IMR-90 (cell line): ENCODE data around the gene MTF2. TPM values are rescaled to one million over a fixed set of nuclear protein-coding genes. Genes with fewer than 3 reads are reported as not detected.
"Not testable (repeated sequence)": the region's sequence is repeated elsewhere in the genome, so short reads cannot be mapped to it uniquely, and the experiment has no call there.

ENCODE experiments used
- ATAC-seq: fragments of 200-7000 bp; cut with Tn5 transposase; 2 replicates; pipeline ENCODE4 v1.9.1; 2020; ENCODE audit warnings: low read depth, mild to moderate bottlenecking, moderate library complexity
- BruUV-seq: library from RNA; stranded (reverse); fragments of 400-500 nt; replicated peaks from 2 replicates; lab custom pipeline; 2021; lab: Mats Ljungman, UMichigan
- CTCF ChIA-PET: fragments of 300-600 bp; formaldehyde crosslinking; extraction: SDS; loops from one replicate; lab custom pipeline; 2021; ENCODE audit warnings: antibody characterized with exemption; lab: Yijun Ruan, JAX
- POLR2A ChIA-PET: fragments of 300-600 bp; sonication (Branson Sonifier 250); formaldehyde crosslinking; loops from one replicate; lab custom pipeline; 2022; ENCODE audit warnings: antibody characterized with exemption; ENCODE audit not compliant: unreplicated experiment; lab: Charles Lee
- DNase-seq: peaks from one replicate; pipeline ENCODE4 v3.0.0; 2013
- H2AFZ ChIP-seq: replicated peaks from 2 replicates; pipeline ENCODE3; 2013; ENCODE audit warnings: low read length, mild to moderate bottlenecking; ENCODE audit not compliant: poor library complexity
- H2AK5ac ChIP-seq: 2 replicates; pipeline ENCODE4 v1.6.1; 2013; ENCODE audit warnings: low read depth, low read length, inconsistent platforms
- H2AK9ac ChIP-seq: replicated peaks from 2 replicates; pipeline ENCODE3; 2013; ENCODE audit warnings: mild to moderate bottlenecking, low read depth, low read length, moderate library complexity; ENCODE audit not compliant: poor library complexity
- H2BK120ac ChIP-seq: 2 replicates; pipeline ENCODE4 v1.6.1; 2013; ENCODE audit warnings: low read depth, low read length, inconsistent platforms
- H2BK15ac ChIP-seq: 3 replicates; pipeline ENCODE4 v1.6.1; 2013; ENCODE audit warnings: low read depth, low read length, inconsistent platforms
- H2BK20ac ChIP-seq: 2 replicates; pipeline ENCODE4 v1.6.1; 2013; ENCODE audit warnings: low read depth, mild to moderate bottlenecking, inconsistent platforms, low read length, moderate library complexity
- H2BK5ac ChIP-seq: 2 replicates; pipeline ENCODE4 v1.6.1; 2013; ENCODE audit warnings: mild to moderate bottlenecking, low read depth, low read length, inconsistent platforms; ENCODE audit not compliant: poor library complexity, severe bottlenecking
- H3K14ac ChIP-seq: replicated peaks from 2 replicates; pipeline ENCODE4 v1.6.1; 2013; ENCODE audit warnings: low read depth, low read length, inconsistent platforms
- H3K18ac ChIP-seq: 2 replicates; pipeline ENCODE4 v1.6.1; 2013; ENCODE audit warnings: low read depth, low read length, control low read depth
- H3K23ac ChIP-seq: 2 replicates; pipeline ENCODE4 v1.6.1; 2013; ENCODE audit warnings: low read depth, low read length, inconsistent platforms
- H3K27ac ChIP-seq: 2 replicates; pipeline ENCODE4 v1.5.1; 2013; ENCODE audit warnings: mild to moderate bottlenecking, control low read depth, low read length; ENCODE audit not compliant: insufficient read depth
- H3K27me3 ChIP-seq: 2 replicates; pipeline ENCODE4 v1.6.1; 2013; ENCODE audit warnings: low read length; ENCODE audit not compliant: control insufficient read depth, insufficient read depth
- H3K36me3 ChIP-seq: 2 replicates; pipeline ENCODE4 v1.6.1; 2013; ENCODE audit warnings: low read length, mixed read lengths; ENCODE audit not compliant: control insufficient read depth, insufficient read depth
- H3K4ac ChIP-seq: 2 replicates; pipeline ENCODE4 v1.6.1; 2013; ENCODE audit warnings: low read depth, low read length, inconsistent platforms
- H3K4me1 ChIP-seq: 2 replicates; pipeline ENCODE4 v1.6.1; 2013; ENCODE audit warnings: low read length, mixed read lengths; ENCODE audit not compliant: control insufficient read depth, insufficient read depth
- H3K4me2 ChIP-seq: 2 replicates; pipeline ENCODE4 v1.6.1; 2013; ENCODE audit warnings: low read depth, mild to moderate bottlenecking, control low read depth, low read length, moderate library complexity
- H3K4me3 ChIP-seq: 2 replicates; pipeline ENCODE4 v1.5.1; 2013; ENCODE audit warnings: low read depth, mild to moderate bottlenecking, control low read depth, low read length, moderate library complexity; ENCODE audit not compliant: insufficient read depth
- H3K56ac ChIP-seq: 2 replicates; pipeline ENCODE4 v1.6.1; 2013; ENCODE audit warnings: low read length, inconsistent platforms; ENCODE audit not compliant: insufficient read depth; ENCODE audit errors: extremely low read depth
- H3K79me1 ChIP-seq, 2 experiments: 2 replicates each; pipeline ENCODE4 v1.6.1; 2013; ENCODE audit warnings: low read length in 2 of 2, inconsistent platforms in 1 of 2, low read depth in 1 of 2
- H3K9ac ChIP-seq: 2 replicates; pipeline ENCODE4 v1.6.1; 2013; ENCODE audit warnings: low read depth, low read length, control low read depth
- H3K9me1 ChIP-seq: 2 replicates; pipeline ENCODE4 v1.6.1; 2013; ENCODE audit warnings: low read length, inconsistent platforms; ENCODE audit not compliant: insufficient read depth
- H3K9me3 ChIP-seq: 2 replicates; pipeline ENCODE4 v1.6.1; 2013; ENCODE audit warnings: low read length; ENCODE audit not compliant: control insufficient read depth, insufficient read depth
- H4K20me1 ChIP-seq: 2 replicates; pipeline ENCODE4 v1.6.1; 2013; ENCODE audit warnings: low read length, inconsistent platforms; ENCODE audit not compliant: insufficient read depth
- H4K5ac ChIP-seq: 2 replicates; pipeline ENCODE4 v1.6.1; 2013; ENCODE audit warnings: mild to moderate bottlenecking, low read depth, low read length, control low read depth
- H4K8ac ChIP-seq, 2 experiments: 2 replicates each; pipeline ENCODE4 v1.6.1; 2013; ENCODE audit warnings: low read depth in 2 of 2, low read length in 2 of 2, control low read depth in 1 of 2, inconsistent platforms in 1 of 2
- H4K91ac ChIP-seq: 2 replicates; pipeline ENCODE4 v1.6.1; 2013; ENCODE audit warnings: low read depth, low read length, inconsistent platforms; ENCODE audit not compliant: insufficient read depth
- WGBS, 2 experiments: methylation state at CpG; one replicate each; pipeline versions ENCODE4 v1.1.5 to v1.1.7; 2013; ENCODE audit warnings: missing lambda C conversion rate in 2 of 2; ENCODE audit not compliant: insufficient read length in 1 of 2; ENCODE audit errors: extremely low coverage in 2 of 2; 5-methylcytosine and 5-hydroxymethylcytosine counted together
- dilution Hi-C: fragments of 300-500 bp; cut with HindIII; formaldehyde crosslinking; loops from one replicate; pipeline ENCODE4 v1.14.3; 2018; ENCODE audit warnings: low sequenced_read_pairs; ENCODE audit not compliant: unreplicated experiment
- in situ Hi-C: fragments of 300-500 bp; cut with MboI; formaldehyde crosslinking; loops from 3 replicates; pipeline ENCODE4 v1.14.3; 2019; ENCODE audit warnings: low sequenced_read_pairs, inconsistent platforms, mixed read lengths
- intact Hi-C: fragments of 100-400 bp; cut with micrococcal nuclease; formaldehyde crosslinking; loops from 2 replicates; pipeline ENCODE4 v1.10.0; 2022
- polyA plus RNA-seq, 3 experiments: library from polyadenylated mRNA; depleted of rRNA; stranded (reverse); fragments of >200 nt; gene quantifications; 2 replicates each; pipeline ENCODE4 v1.2.3, GENCODE V29; 2012; ENCODE audit warnings: low replicate concordance in 1 of 3
- total RNA-seq: library from RNA; depleted of rRNA; stranded (reverse); fragments of >200 nt; gene quantifications from 2 replicates; pipeline ENCODE4 v1.2.3, GENCODE V29; 2012

MTF2 gene
- total and polyA plus RNA-seq, 2 of the 4 experiments (the other 2 are of a cell fraction), result 10.6 to 39.8 TPM

- H3K4me3 ChIP-seq, H3K79me1 ChIP-seq, H4K91ac ChIP-seq, DNase-seq, H2AK9ac ChIP-seq, H2BK5ac ChIP-seq, H3K23ac ChIP-seq, H4K20me1 ChIP-seq, H2BK120ac ChIP-seq, H2AFZ ChIP-seq, H3K9me3 ChIP-seq, H3K9ac ChIP-seq, H3K56ac ChIP-seq, H3K27ac ChIP-seq, H3K4me1 ChIP-seq, dilution Hi-C loops, H3K4ac ChIP-seq, H2BK15ac ChIP-seq, H3K14ac ChIP-seq, H3K18ac ChIP-seq, BruUV-seq, H3K4me2 ChIP-seq, H2BK20ac ChIP-seq, H3K36me3 ChIP-seq, H2AK5ac ChIP-seq, intact Hi-C loops, ATAC-seq, H3K9me1 ChIP-seq, H4K5ac ChIP-seq, H4K8ac ChIP-seq, in situ Hi-C loops: not testable (repeated sequence)
- CTCF ChIA-PET, result interaction anchor here (1.0 kb wide), 1 partner anchor 50 kb away, joined by 3 read pairs; no protein-coding TSS in a partner anchor
- peaks cover 36% of the 10 kb centered on the region for H3K27me3 ChIP-seq
- 62% methylated on average over 2 of the region's 4 CpGs; no CpG with 5 or more reads in 1 of the 2 experiments for WGBS, 2 experiments
- POLR2A ChIA-PET, result interaction anchor here (0.6 kb wide), 1 partner anchor 50 kb away, joined by 9 read pairs; no protein-coding TSS in a partner anchor
Observed at GRCh38 chr1:93030191-93030590, 48.9 kb upstream of the MTF2 start.
